Suprapubic skin (tissue), 4 donors: ENCODE results near the gene CHRND. TPM values are rescaled to one million over a fixed set of nuclear protein-coding genes. Genes with fewer than 3 reads are reported as not detected.

ENCODE experiments used
- DNase-seq, 2 donors: peaks; one replicate each; pipeline ENCODE4 v3.0.0-alpha.2; 2019; ENCODE audit warnings: low spot score in 2 of 2
- H3K27ac ChIP-seq: fragments of 200-600 bp; sonication (generic); one replicate; pipeline ENCODE4 v1.5.1; 2019
- H3K27me3 ChIP-seq: fragments of 200-600 bp; sonication (generic); one replicate; pipeline ENCODE4 v1.5.1; 2019
- H3K36me3 ChIP-seq: fragments of 200-600 bp; sonication (generic); one replicate; pipeline ENCODE4 v1.5.1; 2019
- H3K4me1 ChIP-seq: fragments of 200-600 bp; sonication (generic); one replicate; pipeline ENCODE4 v1.5.1; 2019
- H3K4me3 ChIP-seq: fragments of 200-600 bp; sonication (generic); one replicate; pipeline ENCODE4 v1.5.1; 2019; ENCODE audit warnings: mild to moderate bottlenecking
- H3K9me3 ChIP-seq: fragments of 200-600 bp; sonication (generic); one replicate; pipeline ENCODE4 v1.5.1; 2019
- EP300 ChIP-seq: sonication (generic); formaldehyde crosslinking; IDR thresholded peaks from one replicate; pipeline ENCODE4 v1.6.1; 2017; ENCODE audit warnings: antibody characterized with exemption
- POLR2A ChIP-seq, 2 donors: fragments of 450-650 bp; IDR thresholded peaks; one replicate each; pipeline ENCODE4 v1.6.1; 2017; ENCODE audit warnings: antibody characterized with exemption in 2 of 2, mild to moderate bottlenecking in 2 of 2, moderate library complexity in 2 of 2
- POLR2AphosphoS5 ChIP-seq, 3 donors: sonication (generic); formaldehyde crosslinking; IDR thresholded peaks; one replicate each; pipeline ENCODE4 v1.6.1; 2017; ENCODE audit warnings: antibody characterized with exemption in 3 of 3
- WGBS: methylation state at CpG from one replicate; pipeline ENCODE4 v1.1.5; 2018; 5-methylcytosine and 5-hydroxymethylcytosine counted together
- total RNA-seq, 4 donors: library from RNA; depleted of rRNA; stranded (reverse); fragments of >200 nt; gene quantifications; one replicate each; pipeline ENCODE4 v1.1.0, GENCODE V29; 2016
- TF ChIP-seq, protein P1 (sequence below), 2 donors: fragments of 200-600 bp in 1 of 2; fragments of 450-650 bp in 1 of 2; sonication (generic) in 1 of 2; IDR thresholded peaks; one replicate each; pipeline ENCODE4 v1.5.1; 2016 to 2019; ENCODE audit warnings: antibody characterized with exemption in 2 of 2, mild to moderate bottlenecking in 1 of 2, moderate library complexity in 1 of 2

Gene CHRND
- total RNA-seq, 4 donors from 2014 or later: not detected

DNA sequence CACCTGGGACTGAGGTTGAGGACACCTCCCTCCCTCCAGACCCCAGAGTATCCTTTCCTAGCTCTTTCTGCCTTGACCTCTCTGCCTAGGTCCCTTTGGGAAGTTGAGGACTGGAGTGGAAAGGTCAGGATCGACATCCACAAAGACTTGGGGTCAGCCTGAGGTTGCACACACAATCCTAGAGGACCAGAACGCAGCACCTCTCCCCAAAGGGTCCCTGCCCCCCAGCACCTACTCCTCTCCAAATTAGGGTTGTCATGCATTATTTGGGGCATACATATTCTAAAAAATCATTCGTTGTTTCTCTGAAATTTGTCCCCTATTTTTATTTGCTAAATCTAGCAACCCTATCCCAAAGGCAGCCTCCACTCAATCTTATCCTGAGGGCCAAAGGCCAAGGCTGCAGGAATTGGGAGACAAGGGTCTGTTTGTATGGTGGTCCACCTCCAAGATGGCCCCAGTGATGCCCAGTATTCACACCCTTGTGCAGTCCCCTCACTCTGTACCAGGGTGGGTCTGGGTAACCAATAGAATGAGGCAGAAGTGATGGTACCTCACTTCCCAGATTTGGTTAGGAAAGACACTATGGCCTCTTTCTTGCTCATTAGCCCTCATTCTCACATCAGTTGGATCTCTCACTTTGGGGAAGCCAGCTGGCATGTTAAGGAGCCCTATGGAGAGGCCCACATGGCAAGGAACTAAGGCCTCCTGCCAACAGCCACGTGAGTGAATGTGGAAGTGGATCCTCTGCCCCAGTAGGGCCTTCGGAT lies 10.0 kb downstream of the CHRND start:
- TF ChIP-seq, protein P1, sequence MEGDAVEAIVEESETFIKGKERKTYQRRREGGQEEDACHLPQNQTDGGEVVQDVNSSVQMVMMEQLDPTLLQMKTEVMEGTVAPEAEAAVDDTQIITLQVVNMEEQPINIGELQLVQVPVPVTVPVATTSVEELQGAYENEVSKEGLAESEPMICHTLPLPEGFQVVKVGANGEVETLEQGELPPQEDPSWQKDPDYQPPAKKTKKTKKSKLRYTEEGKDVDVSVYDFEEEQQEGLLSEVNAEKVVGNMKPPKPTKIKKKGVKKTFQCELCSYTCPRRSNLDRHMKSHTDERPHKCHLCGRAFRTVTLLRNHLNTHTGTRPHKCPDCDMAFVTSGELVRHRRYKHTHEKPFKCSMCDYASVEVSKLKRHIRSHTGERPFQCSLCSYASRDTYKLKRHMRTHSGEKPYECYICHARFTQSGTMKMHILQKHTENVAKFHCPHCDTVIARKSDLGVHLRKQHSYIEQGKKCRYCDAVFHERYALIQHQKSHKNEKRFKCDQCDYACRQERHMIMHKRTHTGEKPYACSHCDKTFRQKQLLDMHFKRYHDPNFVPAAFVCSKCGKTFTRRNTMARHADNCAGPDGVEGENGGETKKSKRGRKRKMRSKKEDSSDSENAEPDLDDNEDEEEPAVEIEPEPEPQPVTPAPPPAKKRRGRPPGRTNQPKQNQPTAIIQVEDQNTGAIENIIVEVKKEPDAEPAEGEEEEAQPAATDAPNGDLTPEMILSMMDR (IDR thresholded peaks at IDR 0.05): no peak
- no peak for TF ChIP-seq EP300
- TF ChIP-seq POLR2AphosphoS5 (IDR thresholded peaks at IDR 0.05): no peak
- no peak for TF ChIP-seq POLR2A (IDR thresholded peaks at IDR 0.05)
- H3K4me3 ChIP-seq: no peak overlapping the region
- H3K9me3 ChIP-seq: no peaks in the 10 kb centered on the region
- DNase-seq: no peak
- H3K27me3 ChIP-seq: peaks cover 48% of the 10 kb centered on the region
- peaks cover 8% of the 10 kb centered on the region for H3K4me1 ChIP-seq
- no peaks in the 10 kb centered on the region for H3K36me3 ChIP-seq
- H3K27ac ChIP-seq: no peak overlapping the region
- WGBS: 91% methylated on average over 5 of the region's 5 CpGs

DNA sequence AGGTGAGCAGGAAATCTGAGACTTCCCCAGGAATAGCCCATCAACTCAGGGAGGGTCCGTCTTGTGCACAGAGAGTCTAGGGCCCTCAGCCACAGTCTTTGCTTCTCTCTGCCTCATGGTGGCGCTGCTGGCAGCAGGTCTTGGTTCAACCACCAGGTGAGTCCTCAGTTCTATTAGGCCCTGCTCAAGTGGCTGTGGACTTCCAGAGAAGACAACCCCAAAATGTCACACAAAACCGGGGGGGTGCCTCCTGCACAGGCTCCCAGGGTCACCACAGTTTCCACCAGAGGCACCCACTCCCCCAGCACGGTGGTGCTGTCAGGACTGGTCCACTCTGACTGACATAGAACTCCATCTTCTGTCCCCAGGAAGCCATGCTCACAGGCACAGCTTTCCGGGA lies 11.1 kb downstream of the CHRND start:
- no peak for TF ChIP-seq POLR2A (IDR thresholded peaks at IDR 0.05)
- no peak for TF ChIP-seq EP300
- TF ChIP-seq, protein P1 (IDR thresholded peaks at IDR 0.05): no peak
- TF ChIP-seq POLR2AphosphoS5 (IDR thresholded peaks at IDR 0.05): no peak
- H3K9me3 ChIP-seq: no peaks in the 10 kb centered on the region
- H3K4me1 ChIP-seq: peaks cover 8% of the 10 kb centered on the region
- H3K27me3 ChIP-seq: peaks cover 43% of the 10 kb centered on the region
- 49% methylated on average over 5 of the region's 5 CpGs for WGBS
- H3K27ac ChIP-seq: no peak overlapping the region
- peak in 1 of 2 donors; percentile 60 for DNase-seq
- H3K36me3 ChIP-seq: no peaks in the 10 kb centered on the region
- H3K4me3 ChIP-seq: no peak overlapping the region

DNA sequence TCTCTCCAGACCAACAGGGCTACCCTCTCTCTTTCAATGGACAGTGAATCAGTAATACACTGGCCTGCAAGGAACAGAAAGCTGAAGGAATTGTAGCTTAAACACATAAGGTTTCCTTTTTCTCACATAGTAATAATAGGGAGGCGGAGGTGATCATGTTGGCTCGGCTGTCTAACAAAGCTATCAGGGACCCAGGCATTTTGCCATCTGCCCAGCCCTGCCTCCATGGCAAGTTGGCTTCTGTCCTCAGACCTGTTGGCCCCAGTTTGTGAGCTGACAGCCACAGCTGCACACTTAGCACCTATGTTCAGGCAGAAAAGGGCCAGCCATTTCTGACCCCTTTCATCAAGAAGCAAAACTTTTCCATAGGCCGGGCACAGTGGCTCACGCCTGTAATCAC lies 11.5 kb downstream of the CHRND start:
- no peak overlapping the region for H3K4me3 ChIP-seq
- TF ChIP-seq EP300 (no peak), POLR2A (IDR thresholded peaks at IDR 0.05) (no peak), POLR2AphosphoS5 (IDR thresholded peaks at IDR 0.05) (no peak)
- TF ChIP-seq, protein P1 (IDR thresholded peaks at IDR 0.05): no peak
- no peaks in the 10 kb centered on the region for H3K9me3 ChIP-seq
- H3K36me3 ChIP-seq: no peaks in the 10 kb centered on the region
- DNase-seq: peak in 1 of 2 donors; percentile 60
- peaks cover 8% of the 10 kb centered on the region for H3K4me1 ChIP-seq
- H3K27ac ChIP-seq: no peak overlapping the region
- 88% methylated on average over 4 of the region's 4 CpGs for WGBS
- peaks cover 43% of the 10 kb centered on the region for H3K27me3 ChIP-seq

DNA sequence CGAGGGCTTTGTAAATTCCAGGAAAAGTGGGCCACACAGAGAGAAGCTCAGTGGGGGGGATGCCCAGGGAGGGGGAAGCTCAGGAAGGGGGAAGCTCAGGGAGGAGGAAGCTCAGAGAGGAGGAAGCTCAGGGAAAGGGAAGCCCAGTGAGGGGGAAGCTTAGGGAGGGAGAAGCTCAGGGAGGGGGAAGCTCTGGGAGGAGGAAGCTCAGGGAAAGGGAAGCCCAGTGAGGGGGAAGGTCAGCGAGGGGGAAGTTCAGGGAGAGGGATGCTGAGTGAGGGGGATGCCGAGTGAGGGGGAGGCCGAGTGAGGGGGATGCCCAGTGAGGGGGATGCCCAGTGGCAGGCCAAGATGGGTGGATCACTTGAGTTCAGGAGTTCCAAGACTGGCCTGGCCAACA lies 12.7 kb downstream of the CHRND start:
- Histone ChIP-seq H3K27ac (no peak overlapping the region), H3K36me3 (no peaks in the 10 kb centered on the region), H3K9me3 (no peaks in the 10 kb centered on the region), H3K4me1 (peaks cover 8% of the 10 kb centered on the region), H3K4me3 (no peak overlapping the region), H3K27me3 (peaks cover 43% of the 10 kb centered on the region)
- TF ChIP-seq POLR2A (IDR thresholded peaks at IDR 0.05) (no peak), EP300 (no peak), POLR2AphosphoS5 (IDR thresholded peaks at IDR 0.05) (no peak)
- TF ChIP-seq, protein P1 (IDR thresholded peaks at IDR 0.05): no peak
- WGBS: 34% methylated on average over 4 of the region's 4 CpGs
- peak in 1 of 2 donors; percentile 56 for DNase-seq

DNA sequence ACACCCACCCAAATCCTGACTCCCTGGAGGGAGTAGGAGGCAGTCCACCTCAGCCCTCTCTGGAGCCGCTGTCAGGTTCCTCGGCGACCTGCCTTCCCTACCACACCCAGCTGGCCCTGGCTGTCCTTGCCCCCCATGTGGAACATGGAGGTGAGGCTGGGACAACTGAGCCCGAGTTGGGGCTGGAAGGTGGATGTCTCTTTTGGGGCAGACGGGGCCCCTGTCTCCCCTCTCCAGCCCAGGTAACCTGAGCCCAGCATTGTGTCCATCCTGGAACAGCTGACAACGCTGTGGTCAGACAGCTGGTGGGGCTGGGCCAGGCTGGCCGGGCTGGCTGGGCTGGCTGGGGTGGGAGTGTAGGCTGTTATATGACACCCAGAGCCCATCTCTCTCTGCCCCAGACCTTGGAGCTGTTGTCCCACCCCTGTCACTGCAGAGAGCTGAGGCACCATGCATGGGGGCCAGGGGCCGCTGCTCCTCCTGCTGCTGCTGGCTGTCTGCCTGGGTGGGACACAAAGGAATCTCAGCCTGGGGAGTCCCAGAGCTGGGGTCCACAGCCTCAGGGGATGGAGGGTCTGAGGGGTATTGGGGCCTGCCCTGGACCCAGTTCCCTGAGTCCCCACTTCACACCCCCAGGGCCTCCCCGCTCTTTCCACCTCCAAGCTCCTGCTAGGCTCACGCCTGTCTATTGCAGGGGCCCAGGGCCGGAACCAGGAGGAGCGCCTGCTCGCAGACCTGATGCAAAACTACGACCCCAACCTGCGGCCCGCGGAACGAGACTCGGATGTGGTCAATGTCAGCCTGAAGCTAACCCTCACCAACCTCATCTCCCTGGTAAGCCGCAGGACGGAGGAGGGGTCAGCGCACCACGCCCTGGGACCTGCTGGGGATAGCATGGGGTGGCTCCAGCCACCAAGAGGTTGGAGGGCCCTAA lies 13.6 kb downstream of the CHRND start, which contains the start of gene CHRNG:
Gene CHRNG (plus strand): TSS at position 395 of the 934 bp plus-strand sequence. CDS start 56 bp downstream, at position 451.
- TF ChIP-seq POLR2AphosphoS5 (IDR thresholded peaks at IDR 0.05) (no peak), POLR2A (IDR thresholded peaks at IDR 0.05) (no peak)
- H3K36me3 ChIP-seq: no peaks in the 10 kb centered on the region
- WGBS: 49% methylated on average over 17 of the region's 23 CpGs
- H3K9me3 ChIP-seq: no peaks in the 10 kb centered on the region
- H3K4me1 ChIP-seq: peaks cover 8% of the 10 kb centered on the region
- peaks cover 43% of the 10 kb centered on the region for H3K27me3 ChIP-seq
- no peak within 1 kb of the TSS for H3K27ac ChIP-seq
- no peak within 1 kb of the TSS for H3K4me3 ChIP-seq
- DNase-seq: peak in 1 of 2 donors; percentile 76
